ENCODE measurements around the gene NFIC. TPM values are rescaled to one million over a fixed set of nuclear protein-coding genes. Genes with fewer than 3 reads are reported as not detected.

Gene NFIC
- total and polyA plus RNA-seq, 2 donors from 2014 or later, result 20.3 to 173 TPM

DNA sequence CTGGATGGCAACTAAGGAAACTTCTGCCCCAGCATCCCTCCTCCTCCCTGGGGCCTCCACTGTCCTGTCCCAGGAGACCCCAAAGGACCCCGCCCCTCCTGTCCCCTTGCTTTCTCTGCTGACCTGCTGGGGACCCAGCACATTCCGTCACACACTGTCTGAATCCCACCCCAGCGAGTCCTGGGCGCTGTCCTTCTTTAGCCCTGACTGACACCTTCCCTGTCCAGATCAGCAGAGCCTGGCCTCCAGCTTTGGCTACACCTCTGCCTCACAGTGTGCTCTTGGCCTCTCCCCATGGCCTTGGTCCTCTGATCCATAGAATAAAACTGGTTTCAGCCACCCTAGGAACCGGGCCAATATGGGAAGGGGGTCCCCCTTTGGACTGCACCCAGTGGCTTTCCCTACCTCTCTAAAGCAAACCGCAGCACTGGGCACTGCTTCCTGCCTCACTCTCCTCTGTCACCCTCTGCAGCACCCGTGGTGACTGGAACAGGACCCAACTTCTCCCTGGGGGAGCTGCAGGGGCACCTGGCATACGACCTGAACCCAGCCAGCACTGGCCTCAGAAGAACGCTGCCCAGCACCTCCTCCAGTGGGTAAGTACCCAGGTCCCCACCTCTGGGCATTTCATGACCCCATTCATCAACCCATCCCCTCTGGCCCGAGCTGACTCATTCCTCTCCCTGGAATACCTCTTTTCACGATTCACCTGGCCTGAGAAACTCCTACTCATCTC lies 67.6 kb downstream of the NFIC start:
- peak overlapping the region; percentile 90 to 97 for H3K27ac ChIP-seq (ENCODE audit: low read depth in 2 of 2, low read length in 2 of 2)
- intact Hi-C loops (cut with DNase I), result loop anchor here (10.0 kb wide), 1 partner anchor 89 kb away; no protein-coding TSS in a partner anchor
- peak in 1 of 5 donors; percentile 74 for DNase-seq
- no peak for FAIRE-seq
- no peak for TF ChIP-seq CTCF (IDR thresholded peaks at IDR 0.05; ENCODE audit: borderline replicate concordance, extremely low read depth, insufficient read depth)
- H3K27me3 ChIP-seq (ENCODE audit: control insufficient read depth, insufficient read depth, low read length), result no peaks in the 10 kb centered on the region
- H3K4me3 ChIP-seq (ENCODE audit: low read length in 3 of 3), result peak overlapping the region in 1 of 3 donors; percentile 64
- no peaks in the 10 kb centered on the region for H3K9me3 ChIP-seq (ENCODE audit: control insufficient read depth in 2 of 3, insufficient read depth in 1 of 3, low read length in 3 of 3)
- peak overlapping the region in 1 of 3 donors; percentile 97 for H3K9ac ChIP-seq (ENCODE audit: low read length in 3 of 3)
- peaks cover 0 to 12% (median 7%) of the 10 kb centered on the region in 3 donors for H3K4me1 ChIP-seq (ENCODE audit: control insufficient read depth in 2 of 3, insufficient read depth in 2 of 3, low read depth in 1 of 3, low read length in 3 of 3)
- H3K36me3 ChIP-seq (ENCODE audit: control insufficient read depth in 2 of 3, insufficient read depth in 3 of 3, low read length in 3 of 3), result peaks cover 0 to 13% (median 2%) of the 10 kb centered on the region in 3 donors

- Histone ChIP-seq H3K4me3 (ENCODE audit: low read length in 3 of 3) (peak overlapping the region; percentile 64 to 89 (median 69)), H3K4me1 (ENCODE audit: control insufficient read depth in 2 of 3, insufficient read depth in 2 of 3, low read depth in 1 of 3, low read length in 3 of 3) (peaks cover 0 to 10% (median 7%) of the 10 kb centered on the region in 3 donors), H3K9ac (ENCODE audit: low read length in 3 of 3) (peak overlapping the region; percentile 54 to 97 (median 80)), H3K27ac (ENCODE audit: low read depth in 2 of 2, low read length in 2 of 2) (peak overlapping the region; percentile 90 to 97), H3K9me3 (ENCODE audit: control insufficient read depth in 2 of 3, insufficient read depth in 1 of 3, low read length in 3 of 3) (no peaks in the 10 kb centered on the region), H3K27me3 (ENCODE audit: control insufficient read depth, insufficient read depth, low read length) (no peaks in the 10 kb centered on the region), H3K36me3 (ENCODE audit: control insufficient read depth in 2 of 3, insufficient read depth in 3 of 3, low read length in 3 of 3) (peaks cover 0 to 13% (median 2%) of the 10 kb centered on the region in 3 donors)
- intact Hi-C loops (cut with DNase I), result loop anchor here (10.0 kb wide), 1 partner anchor 90 kb away; no protein-coding TSS in a partner anchor
- FAIRE-seq (no peak), DNase-seq (peak; percentile 97 to 99 (median 98))
- no peak for TF ChIP-seq CTCF (IDR thresholded peaks at IDR 0.05; ENCODE audit: borderline replicate concordance, extremely low read depth, insufficient read depth)
Measured at GRCh38 chr19:3434630-3435553, 68.5 kb downstream of the NFIC start.

DNA sequence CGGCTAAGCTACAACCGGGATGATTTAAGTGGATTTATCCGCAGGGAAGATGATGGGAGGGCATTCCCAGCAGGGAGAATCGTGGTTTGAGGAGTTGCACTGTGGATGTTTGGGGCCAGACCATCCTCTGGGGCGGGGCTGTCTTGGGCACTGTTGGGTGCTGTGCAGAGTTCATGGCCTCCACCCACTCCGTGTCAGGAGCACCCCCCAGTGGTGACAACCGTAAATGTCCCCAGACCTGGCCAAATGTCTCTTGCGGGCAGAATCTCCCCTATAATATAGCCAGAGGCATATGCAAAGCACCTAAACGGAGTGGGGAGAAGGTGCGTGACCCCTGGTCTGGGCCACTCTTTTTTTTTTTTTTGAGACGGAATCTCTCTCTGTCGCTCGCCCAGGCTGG lies 73.7 kb downstream of the NFIC start:
- Histone ChIP-seq H3K9ac (ENCODE audit: low read length in 3 of 3) (no peak overlapping the region), H3K4me1 (ENCODE audit: control insufficient read depth in 2 of 3, insufficient read depth in 2 of 3, low read depth in 1 of 3, low read length in 3 of 3) (peaks cover 4 to 10% (median 4%) of the 10 kb centered on the region in 3 donors), H3K27ac (ENCODE audit: low read depth in 2 of 2, low read length in 2 of 2) (no peak overlapping the region), H3K9me3 (ENCODE audit: control insufficient read depth in 2 of 3, insufficient read depth in 1 of 3, low read length in 3 of 3) (no peaks in the 10 kb centered on the region), H3K36me3 (ENCODE audit: control insufficient read depth in 2 of 3, insufficient read depth in 3 of 3, low read length in 3 of 3) (peaks cover 4 to 14% (median 5%) of the 10 kb centered on the region in 3 donors), H3K4me3 (ENCODE audit: low read length in 3 of 3) (no peak overlapping the region), H3K27me3 (ENCODE audit: control insufficient read depth, insufficient read depth, low read length) (no peaks in the 10 kb centered on the region)
- no peak for DNase-seq
- no peak for FAIRE-seq
- TF ChIP-seq CTCF (IDR thresholded peaks at IDR 0.05; ENCODE audit: borderline replicate concordance, extremely low read depth, insufficient read depth), result peak; percentile 48
- intact Hi-C loops (cut with DNase I), result no loop called here

Measured in kidney (tissue), 14 donors.